ENCODE measurements around the gene C2CD3.

- TF ChIP-seq POLR2A (IDR thresholded peaks at IDR 0.05) = no peak
- no peak for TF ChIP-seq CTCF (IDR thresholded peaks at IDR 0.05)
- TF ChIP-seq POLR2AphosphoS5 (IDR thresholded peaks at IDR 0.05) = no peak
- no peak for TF ChIP-seq EP300 (IDR thresholded peaks at IDR 0.05)
Measured at GRCh38 chr11:74179234-74180052, 8.6 kb upstream of the C2CD3 start.

Measured in gastroesophageal sphincter (tissue), 3 donors.